ENCODE measurements around the gene TMEFF2. TPM values are rescaled to one million over a fixed set of nuclear protein-coding genes. Genes with fewer than 3 reads are reported as not detected.
"Not testable (repeated sequence)": the region's sequence is repeated elsewhere in the genome, so short reads cannot be mapped to it uniquely, and the experiment has no call there.

The TMEFF2 gene
- total RNA-seq, 2 donors from 2014 or later = 0.09 TPM; not detected in 1

DNA sequence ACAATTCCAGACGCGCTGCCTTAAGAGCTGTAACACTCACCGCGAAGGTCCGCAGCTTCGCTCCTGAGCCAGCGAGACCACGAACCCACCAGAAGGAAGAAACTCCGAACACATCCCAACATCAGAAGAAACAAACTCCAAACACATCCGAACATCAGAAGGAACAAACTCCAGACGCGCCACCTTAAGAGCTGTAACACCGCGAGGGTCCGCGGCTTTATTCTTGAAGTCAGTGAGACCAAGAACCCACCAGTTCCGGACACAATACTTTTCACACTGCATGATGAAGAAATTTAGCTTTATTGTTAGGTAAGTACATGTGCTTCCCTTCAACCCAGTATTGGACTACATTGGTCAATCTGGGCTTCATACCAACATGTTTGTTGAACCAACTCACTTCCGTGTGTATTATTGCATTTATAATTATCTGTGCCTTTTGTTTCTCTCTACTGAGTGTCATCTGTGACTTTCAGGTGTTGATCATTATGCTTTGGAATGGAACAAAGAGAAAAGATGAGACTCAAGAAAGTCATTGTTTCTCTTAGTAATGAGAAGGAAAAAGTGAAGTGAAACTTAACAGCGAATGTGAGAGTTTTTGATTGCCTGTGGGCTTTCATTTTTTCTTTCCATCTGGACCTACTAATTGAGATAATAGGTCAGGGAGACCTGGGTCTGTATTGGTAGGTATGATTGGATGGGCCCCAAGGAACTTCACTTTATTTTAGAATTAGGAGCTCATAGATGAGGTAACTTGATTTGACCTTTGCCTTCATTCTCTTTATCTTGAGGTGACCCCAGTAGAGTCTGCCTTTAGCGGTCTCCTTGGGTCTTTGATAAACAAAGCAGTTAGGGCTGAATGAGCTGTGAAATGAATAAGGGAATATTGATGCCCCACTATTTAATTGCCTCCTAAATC, 271.7 kb downstream of the TMEFF2 start:
- WGBS, 2 experiments (ENCODE audit: insufficient coverage in 1 of 2, insufficient read length in 1 of 2) = 96 to 100% methylated on average over 1 to 20 of the region's 20 CpGs
- TF ChIP-seq, protein P1, sequence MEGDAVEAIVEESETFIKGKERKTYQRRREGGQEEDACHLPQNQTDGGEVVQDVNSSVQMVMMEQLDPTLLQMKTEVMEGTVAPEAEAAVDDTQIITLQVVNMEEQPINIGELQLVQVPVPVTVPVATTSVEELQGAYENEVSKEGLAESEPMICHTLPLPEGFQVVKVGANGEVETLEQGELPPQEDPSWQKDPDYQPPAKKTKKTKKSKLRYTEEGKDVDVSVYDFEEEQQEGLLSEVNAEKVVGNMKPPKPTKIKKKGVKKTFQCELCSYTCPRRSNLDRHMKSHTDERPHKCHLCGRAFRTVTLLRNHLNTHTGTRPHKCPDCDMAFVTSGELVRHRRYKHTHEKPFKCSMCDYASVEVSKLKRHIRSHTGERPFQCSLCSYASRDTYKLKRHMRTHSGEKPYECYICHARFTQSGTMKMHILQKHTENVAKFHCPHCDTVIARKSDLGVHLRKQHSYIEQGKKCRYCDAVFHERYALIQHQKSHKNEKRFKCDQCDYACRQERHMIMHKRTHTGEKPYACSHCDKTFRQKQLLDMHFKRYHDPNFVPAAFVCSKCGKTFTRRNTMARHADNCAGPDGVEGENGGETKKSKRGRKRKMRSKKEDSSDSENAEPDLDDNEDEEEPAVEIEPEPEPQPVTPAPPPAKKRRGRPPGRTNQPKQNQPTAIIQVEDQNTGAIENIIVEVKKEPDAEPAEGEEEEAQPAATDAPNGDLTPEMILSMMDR (conservative IDR thresholded peaks at IDR 0.05) = no peak
- no peak for DNase-seq
- Histone ChIP-seq H3K4me1 (ENCODE audit: control insufficient read depth, insufficient read depth, low read length) (no peaks in the 10 kb centered on the region), H3K9ac (ENCODE audit: extremely low read depth, low read length, poor library complexity, severe bottlenecking) (no peak overlapping the region), H3K36me3 (ENCODE audit: control insufficient read depth, insufficient read depth, low read length) (no peaks in the 10 kb centered on the region), H3K27me3 (ENCODE audit: control insufficient read depth, insufficient read depth, low read length, poor library complexity, severe bottlenecking) (no peaks in the 10 kb centered on the region), H3K4me3 (ENCODE audit: low read length) (no peak overlapping the region), H3K9me3 (ENCODE audit: control insufficient read depth, low read length) (no peaks in the 10 kb centered on the region), H3K27ac (ENCODE audit: low read depth, low read length) (no peak overlapping the region)
- no peaks in the 10 kb centered on the region for H3K27me3 Mint-ChIP-seq (ENCODE audit: insufficient read depth)
- no peak overlapping the region for H3K4me3 Mint-ChIP-seq
- H3K27ac Mint-ChIP-seq = no peak overlapping the region
- peaks cover 17% of the 10 kb centered on the region for H3K4me1 Mint-ChIP-seq
- H3K9me3 Mint-ChIP-seq = peaks cover 10% of the 10 kb centered on the region
- H3K36me3 Mint-ChIP-seq (ENCODE audit: low read depth) = no peaks in the 10 kb centered on the region

DNA sequence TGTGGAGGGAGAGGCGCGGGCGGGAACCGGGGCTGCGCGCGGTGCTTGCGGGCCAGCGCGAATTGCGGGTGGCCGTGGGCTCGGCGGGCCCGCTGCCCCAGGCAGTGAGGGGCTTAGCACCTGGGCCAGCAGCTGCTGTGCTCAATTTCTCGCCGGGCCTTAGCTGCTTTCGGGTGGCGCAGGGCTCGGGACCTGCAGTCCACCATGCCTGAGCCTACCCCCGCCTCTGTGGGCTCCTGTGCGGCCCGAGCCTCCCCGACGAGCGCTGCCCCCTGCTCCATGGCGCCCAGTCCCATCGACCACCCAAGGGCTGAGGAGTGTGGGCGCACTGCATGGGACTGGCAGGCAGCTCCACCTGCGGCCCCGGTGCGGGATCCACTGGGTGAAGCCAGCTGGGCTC, 273.1 kb downstream of the TMEFF2 start:
- H3K4me3 Mint-ChIP-seq; H3K4me1 ChIP-seq (ENCODE audit: control insufficient read depth, insufficient read depth, low read length); H3K9me3 ChIP-seq (ENCODE audit: control insufficient read depth, low read length); H3K4me1 Mint-ChIP-seq; DNase-seq; H3K36me3 Mint-ChIP-seq (ENCODE audit: low read depth); H3K9ac ChIP-seq (ENCODE audit: extremely low read depth, low read length, poor library complexity, severe bottlenecking); H3K4me3 ChIP-seq (ENCODE audit: low read length); H3K36me3 ChIP-seq (ENCODE audit: control insufficient read depth, insufficient read depth, low read length); H3K27ac Mint-ChIP-seq; H3K27me3 ChIP-seq (ENCODE audit: control insufficient read depth, insufficient read depth, low read length, poor library complexity, severe bottlenecking); H3K27me3 Mint-ChIP-seq (ENCODE audit: insufficient read depth); H3K27ac ChIP-seq (ENCODE audit: low read depth, low read length); H3K9me3 Mint-ChIP-seq: not testable (repeated sequence)
- WGBS, 2 experiments (ENCODE audit: insufficient coverage in 1 of 2, insufficient read length in 1 of 2) = 96 to 98% methylated on average over 15 to 32 of the region's 32 CpGs

DNA sequence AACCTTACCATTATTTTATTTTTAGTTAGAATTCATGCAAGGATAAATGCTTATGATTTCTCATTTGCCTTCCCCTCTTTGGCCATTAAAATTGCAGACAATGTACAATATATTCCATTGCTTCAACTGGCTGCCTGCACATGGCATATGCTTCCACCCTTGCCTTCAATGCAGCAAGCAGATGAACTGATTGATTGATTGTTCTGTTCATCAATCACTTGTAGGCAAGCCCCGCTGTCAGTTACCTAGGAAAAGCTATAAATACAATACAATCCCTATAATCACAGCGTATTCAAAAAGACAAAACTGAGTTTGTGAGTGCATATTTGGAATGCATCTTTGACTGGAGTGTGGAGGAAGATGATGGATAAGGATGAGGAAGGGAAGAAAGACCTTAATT, 274.2 kb downstream of the TMEFF2 start:
- H3K4me1 Mint-ChIP-seq = peaks cover 5% of the 10 kb centered on the region
- H3K9me3 ChIP-seq (ENCODE audit: control insufficient read depth, low read length) = no peaks in the 10 kb centered on the region
- H3K4me1 ChIP-seq (ENCODE audit: control insufficient read depth, insufficient read depth, low read length) = no peaks in the 10 kb centered on the region
- DNase-seq = no peak
- no peak overlapping the region for H3K4me3 Mint-ChIP-seq
- no peaks in the 10 kb centered on the region for H3K36me3 ChIP-seq (ENCODE audit: control insufficient read depth, insufficient read depth, low read length)
- H3K27ac ChIP-seq (ENCODE audit: low read depth, low read length) = no peak overlapping the region
- H3K9me3 Mint-ChIP-seq = peaks cover 10% of the 10 kb centered on the region
- H3K9ac ChIP-seq (ENCODE audit: extremely low read depth, low read length, poor library complexity, severe bottlenecking) = no peak overlapping the region
- 91% methylated on average over 2 of the region's 2 CpGs; no CpG with 5 or more reads in 1 of the 2 experiments for WGBS, 2 experiments (ENCODE audit: insufficient coverage in 1 of 2, insufficient read length in 1 of 2)
- H3K27ac Mint-ChIP-seq = no peak overlapping the region
- TF ChIP-seq, protein P1 (conservative IDR thresholded peaks at IDR 0.05) = no peak
- H3K36me3 Mint-ChIP-seq (ENCODE audit: low read depth) = no peaks in the 10 kb centered on the region
- no peaks in the 10 kb centered on the region for H3K27me3 ChIP-seq (ENCODE audit: control insufficient read depth, insufficient read depth, low read length, poor library complexity, severe bottlenecking)
- no peaks in the 10 kb centered on the region for H3K27me3 Mint-ChIP-seq (ENCODE audit: insufficient read depth)
- no peak overlapping the region for H3K4me3 ChIP-seq (ENCODE audit: low read length)
